WTC11 (cell line): ENCODE measurements around the gene TIMM50. TPM values are rescaled to one million over a fixed set of nuclear protein-coding genes. Genes with fewer than 3 reads are reported as not detected.

Experiments
- ATAC-seq: fragments of 200-7000 bp; cut with Tn5 transposase; 2 replicates; pipeline ENCODE4 v1.10.0; 2021; ENCODE audit warnings: mild to moderate bottlenecking, moderate library complexity
- Bru-seq: library from RNA; stranded (reverse); fragments of 400-500 nt; gene quantifications from one replicate; lab custom pipeline; 2021; lab: Mats Ljungman, UMichigan
- CTCF ChIA-PET: fragments of 300-600 bp; sonication (Branson Sonifier 250); formaldehyde crosslinking; loops from one replicate; lab custom pipeline; 2021; ENCODE audit warnings: antibody characterized with exemption; lab: Charles Lee
- POLR2A ChIA-PET: fragments of 350-600 bp; sonication (Branson Sonifier 250); formaldehyde crosslinking; loops from one replicate; lab custom pipeline; 2021; ENCODE audit warnings: antibody characterized with exemption; lab: Charles Lee
- DNase-seq: peaks from one replicate; pipeline ENCODE4 v3.0.0; 2021; ENCODE audit warnings: low spot score
- H3K27ac Mint-ChIP-seq: 2 replicates; pipeline ENCODE4 v1.8.0; 2021; ENCODE audit warnings: mixed read lengths
- H3K27me3 Mint-ChIP-seq: 2 replicates; pipeline ENCODE4 v1.8.0; 2021; ENCODE audit warnings: low read depth, mild to moderate bottlenecking, moderate library complexity, mixed read lengths
- H3K36me3 Mint-ChIP-seq: 2 replicates; pipeline ENCODE4 v1.8.0; 2021; ENCODE audit warnings: mixed read lengths
- H3K4me1 Mint-ChIP-seq: 2 replicates; pipeline ENCODE4 v1.8.0; 2022; ENCODE audit warnings: mixed read lengths
- H3K4me3 Mint-ChIP-seq: 2 replicates; pipeline ENCODE4 v1.8.0; 2021; ENCODE audit warnings: mild to moderate bottlenecking, moderate library complexity, mixed read lengths
- H3K9me3 Mint-ChIP-seq: 2 replicates; pipeline ENCODE4 v1.8.0; 2021; ENCODE audit warnings: mixed read lengths
- ELF4 ChIP-seq: sonication (generic); formaldehyde crosslinking; IDR thresholded peaks from 2 replicates; pipeline ENCODE4 v1.8.1; 2022; ENCODE audit warnings: low read depth, mild to moderate bottlenecking, moderate library complexity, missing genetic modification reagents
- FOXK1 ChIP-seq: sonication (generic); formaldehyde crosslinking; IDR thresholded peaks from 2 replicates; pipeline ENCODE4 v1.8.0; 2022; ENCODE audit warnings: mild to moderate bottlenecking, moderate library complexity, missing genetic modification reagents
- MXD4 ChIP-seq: fragments of 250-450 bp; sonication (Bioruptor Pico); IDR thresholded peaks from 2 replicates; pipeline ENCODE4 v1.8.0; 2021; ENCODE audit warnings: mild to moderate bottlenecking, moderate library complexity, borderline replicate concordance
- NFATC4 ChIP-seq: fragments of 250-450 bp; sonication (Bioruptor Pico); IDR thresholded peaks from 2 replicates; pipeline ENCODE4 v1.9.0; 2021; ENCODE audit warnings: mild to moderate bottlenecking
- NFYB ChIP-seq: sonication (generic); formaldehyde crosslinking; conservative IDR thresholded peaks from 2 replicates; pipeline ENCODE4 v1.8.0; 2022; ENCODE audit warnings: low read depth, missing genetic modification reagents
- PRRX2 ChIP-seq: fragments of 250-450 bp; sonication (Bioruptor Pico); IDR thresholded peaks from 2 replicates; pipeline ENCODE4 v1.8.0; 2021; ENCODE audit warnings: mild to moderate bottlenecking
- TCF7 ChIP-seq: sonication (generic); formaldehyde crosslinking; IDR thresholded peaks from 2 replicates; pipeline ENCODE4 v1.8.0; 2022; ENCODE audit warnings: mild to moderate bottlenecking, low read depth, missing genetic modification reagents, moderate library complexity
- ZNF396 ChIP-seq: fragments of 250-450 bp; sonication (Bioruptor Pico); IDR thresholded peaks from 2 replicates; pipeline ENCODE4 v1.8.0; 2021; ENCODE audit warnings: mild to moderate bottlenecking, moderate library complexity, borderline replicate concordance
- long read RNA-seq, 3 experiments: library from RNA in 1 of 3; library from capped mRNA in 1 of 3; library from polyadenylated mRNA in 1 of 3; unstranded in 2 of 3; stranded (forward) in 1 of 3; transcript quantifications; one replicate each; pipeline ENCODE4 v2.0.0, GENCODE V29; 2021
- total RNA-seq: library from RNA; stranded (reverse); gene quantifications from 3 replicates; pipeline ENCODE4 v1.2.3, GENCODE V29; 2021
- TF ChIP-seq, protein P1 (sequence below): sonication (generic); formaldehyde crosslinking; IDR thresholded peaks from 2 replicates; pipeline ENCODE4 v1.8.1; 2023; ENCODE audit warnings: mild to moderate bottlenecking, missing genetic modification reagents
- TF ChIP-seq, protein P2 (sequence below): sonication (generic); formaldehyde crosslinking; IDR thresholded peaks from 2 replicates; pipeline ENCODE4 v1.8.0; 2022; ENCODE audit warnings: mild to moderate bottlenecking, missing genetic modification reagents
- TF ChIP-seq, protein P3 (sequence below): sonication (generic); formaldehyde crosslinking; IDR thresholded peaks from 2 replicates; pipeline ENCODE4 v1.8.0; 2023; ENCODE audit warnings: missing genetic modification reagents, mild to moderate bottlenecking, borderline replicate concordance
- TF ChIP-seq, protein P4 (sequence below): sonication (generic); formaldehyde crosslinking; IDR thresholded peaks from 2 replicates; pipeline ENCODE4 v1.8.0; 2023; ENCODE audit warnings: mild to moderate bottlenecking, missing genetic modification reagents
- TF ChIP-seq, protein P5 (sequence below): fragments of 250-450 bp; sonication (Bioruptor Pico); IDR thresholded peaks from 2 replicates; pipeline ENCODE4 v1.8.0; 2021; ENCODE audit warnings: mild to moderate bottlenecking
- TF ChIP-seq, protein P6 (sequence below): sonication (generic); formaldehyde crosslinking; IDR thresholded peaks from 2 replicates; pipeline ENCODE4 v1.8.0; 2022; ENCODE audit warnings: mild to moderate bottlenecking, missing genetic modification reagents
- TF ChIP-seq, protein P7 (sequence below): fragments of 200-600 bp; IDR thresholded peaks from 2 replicates; pipeline ENCODE4 v1.8.0; 2022; ENCODE audit warnings: antibody characterized with exemption

TIMM50 gene
- total RNA-seq (136 to 154 TPM (median 137 TPM) in 3 replicates), Bru-seq, nascent RNA (percentile 73 among the genes with signal in this experiment)
- long read RNA-seq, experiment 1, transcript TIMM50-201 (11 exons, 1,612 nt) = major isoform, 285 of 345 reads
- long read RNA-seq, experiment 1, partial matches to known transcripts = 12 of 345 reads
- long read RNA-seq, experiment 1, other reads (novel, unspliced or antisense) = 41 of 345 reads
- long read RNA-seq, experiment 2, transcript TIMM50-205 (1 exons, 2,274 nt) = minor isoform, 14 of 158 reads
- long read RNA-seq, experiment 2, transcript TIMM50-201 (11 exons, 1,612 nt) = major isoform, 77 of 158 reads
- long read RNA-seq, experiment 2, partial matches to known transcripts = 18 of 158 reads
- long read RNA-seq, experiment 2, other reads (novel, unspliced or antisense) = 43 of 158 reads
- long read RNA-seq, experiment 3, transcript TIMM50-201 (11 exons, 1,612 nt) = major isoform, 273 of 314 reads
- long read RNA-seq, experiment 3, transcript TIMM50-216 (10 exons, 1,481 nt) = minor isoform, 5 of 314 reads
- long read RNA-seq, experiment 3, partial matches to known transcripts = 1 of 314 reads
- long read RNA-seq, experiment 3, other reads (novel, unspliced or antisense) = 35 of 314 reads

- Mint-ChIP-seq H3K4me1 (peaks cover 18% of the 10 kb centered on the region), H3K27me3 (no peaks in the 10 kb centered on the region), H3K27ac (peak within 1 kb of the TSS; percentile 99), H3K36me3 (peaks cover 22% of the 10 kb centered on the region), H3K4me3 (peak within 1 kb of the TSS; percentile 91), H3K9me3 (no peaks in the 10 kb centered on the region)
- ATAC-seq = peak; percentile 96
- ChIA-PET CTCF (interaction anchor here (0.8 to 1.5 kb wide), 12 partner anchors 17 to 83 kb away, joined by 3 to 20 read pairs (median 4); partner anchors contain the start of genes DLL3, EID2B and RPS16), POLR2A (interaction anchor here (0.6 to 1.2 kb wide), 7 partner anchors 18 to 90 kb away, joined by 3 to 7 read pairs (median 5); partner anchors contain the start of genes DLL3, MED29, PAF1 and RPS16)
- DNase-seq = peak; percentile 100
- peak; percentile 87; the same call in 1 of the 2 replicates for TF ChIP-seq FOXK1 (CRISPR knock-in tag)
- TF ChIP-seq, protein P1, sequence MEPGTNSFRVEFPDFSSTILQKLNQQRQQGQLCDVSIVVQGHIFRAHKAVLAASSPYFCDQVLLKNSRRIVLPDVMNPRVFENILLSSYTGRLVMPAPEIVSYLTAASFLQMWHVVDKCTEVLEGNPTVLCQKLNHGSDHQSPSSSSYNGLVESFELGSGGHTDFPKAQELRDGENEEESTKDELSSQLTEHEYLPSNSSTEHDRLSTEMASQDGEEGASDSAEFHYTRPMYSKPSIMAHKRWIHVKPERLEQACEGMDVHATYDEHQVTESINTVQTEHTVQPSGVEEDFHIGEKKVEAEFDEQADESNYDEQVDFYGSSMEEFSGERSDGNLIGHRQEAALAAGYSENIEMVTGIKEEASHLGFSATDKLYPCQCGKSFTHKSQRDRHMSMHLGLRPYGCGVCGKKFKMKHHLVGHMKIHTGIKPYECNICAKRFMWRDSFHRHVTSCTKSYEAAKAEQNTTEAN (CRISPR knock-in tag) = peak; percentile 93; the same call in 1 of the 2 replicates
- TF ChIP-seq, protein P2, sequence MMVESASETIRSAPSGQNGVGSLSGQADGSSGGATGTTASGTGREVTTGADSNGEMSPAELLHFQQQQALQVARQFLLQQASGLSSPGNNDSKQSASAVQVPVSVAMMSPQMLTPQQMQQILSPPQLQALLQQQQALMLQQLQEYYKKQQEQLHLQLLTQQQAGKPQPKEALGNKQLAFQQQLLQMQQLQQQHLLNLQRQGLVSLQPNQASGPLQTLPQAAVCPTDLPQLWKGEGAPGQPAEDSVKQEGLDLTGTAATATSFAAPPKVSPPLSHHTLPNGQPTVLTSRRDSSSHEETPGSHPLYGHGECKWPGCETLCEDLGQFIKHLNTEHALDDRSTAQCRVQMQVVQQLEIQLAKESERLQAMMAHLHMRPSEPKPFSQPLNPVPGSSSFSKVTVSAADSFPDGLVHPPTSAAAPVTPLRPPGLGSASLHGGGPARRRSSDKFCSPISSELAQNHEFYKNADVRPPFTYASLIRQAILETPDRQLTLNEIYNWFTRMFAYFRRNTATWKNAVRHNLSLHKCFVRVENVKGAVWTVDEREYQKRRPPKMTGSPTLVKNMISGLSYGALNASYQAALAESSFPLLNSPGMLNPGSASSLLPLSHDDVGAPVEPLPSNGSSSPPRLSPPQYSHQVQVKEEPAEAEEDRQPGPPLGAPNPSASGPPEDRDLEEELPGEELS (CRISPR knock-in tag) = peak; percentile 75; the same call in 1 of the 2 replicates
- TF ChIP-seq NFATC4 = no peak
- TF ChIP-seq TCF7 = 0 out of 2 replicates have a peak, but pooled peaks have one; percentile 36
- TF ChIP-seq, protein P3, sequence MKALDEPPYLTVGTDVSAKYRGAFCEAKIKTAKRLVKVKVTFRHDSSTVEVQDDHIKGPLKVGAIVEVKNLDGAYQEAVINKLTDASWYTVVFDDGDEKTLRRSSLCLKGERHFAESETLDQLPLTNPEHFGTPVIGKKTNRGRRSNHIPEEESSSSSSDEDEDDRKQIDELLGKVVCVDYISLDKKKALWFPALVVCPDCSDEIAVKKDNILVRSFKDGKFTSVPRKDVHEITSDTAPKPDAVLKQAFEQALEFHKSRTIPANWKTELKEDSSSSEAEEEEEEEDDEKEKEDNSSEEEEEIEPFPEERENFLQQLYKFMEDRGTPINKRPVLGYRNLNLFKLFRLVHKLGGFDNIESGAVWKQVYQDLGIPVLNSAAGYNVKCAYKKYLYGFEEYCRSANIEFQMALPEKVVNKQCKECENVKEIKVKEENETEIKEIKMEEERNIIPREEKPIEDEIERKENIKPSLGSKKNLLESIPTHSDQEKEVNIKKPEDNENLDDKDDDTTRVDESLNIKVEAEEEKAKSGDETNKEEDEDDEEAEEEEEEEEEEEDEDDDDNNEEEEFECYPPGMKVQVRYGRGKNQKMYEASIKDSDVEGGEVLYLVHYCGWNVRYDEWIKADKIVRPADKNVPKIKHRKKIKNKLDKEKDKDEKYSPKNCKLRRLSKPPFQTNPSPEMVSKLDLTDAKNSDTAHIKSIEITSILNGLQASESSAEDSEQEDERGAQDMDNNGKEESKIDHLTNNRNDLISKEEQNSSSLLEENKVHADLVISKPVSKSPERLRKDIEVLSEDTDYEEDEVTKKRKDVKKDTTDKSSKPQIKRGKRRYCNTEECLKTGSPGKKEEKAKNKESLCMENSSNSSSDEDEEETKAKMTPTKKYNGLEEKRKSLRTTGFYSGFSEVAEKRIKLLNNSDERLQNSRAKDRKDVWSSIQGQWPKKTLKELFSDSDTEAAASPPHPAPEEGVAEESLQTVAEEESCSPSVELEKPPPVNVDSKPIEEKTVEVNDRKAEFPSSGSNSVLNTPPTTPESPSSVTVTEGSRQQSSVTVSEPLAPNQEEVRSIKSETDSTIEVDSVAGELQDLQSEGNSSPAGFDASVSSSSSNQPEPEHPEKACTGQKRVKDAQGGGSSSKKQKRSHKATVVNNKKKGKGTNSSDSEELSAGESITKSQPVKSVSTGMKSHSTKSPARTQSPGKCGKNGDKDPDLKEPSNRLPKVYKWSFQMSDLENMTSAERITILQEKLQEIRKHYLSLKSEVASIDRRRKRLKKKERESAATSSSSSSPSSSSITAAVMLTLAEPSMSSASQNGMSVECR (CRISPR knock-in tag) = peak; percentile 87
- TF ChIP-seq NFYB (CRISPR knock-in tag) = peak; percentile 97
- TF ChIP-seq, protein P4, sequence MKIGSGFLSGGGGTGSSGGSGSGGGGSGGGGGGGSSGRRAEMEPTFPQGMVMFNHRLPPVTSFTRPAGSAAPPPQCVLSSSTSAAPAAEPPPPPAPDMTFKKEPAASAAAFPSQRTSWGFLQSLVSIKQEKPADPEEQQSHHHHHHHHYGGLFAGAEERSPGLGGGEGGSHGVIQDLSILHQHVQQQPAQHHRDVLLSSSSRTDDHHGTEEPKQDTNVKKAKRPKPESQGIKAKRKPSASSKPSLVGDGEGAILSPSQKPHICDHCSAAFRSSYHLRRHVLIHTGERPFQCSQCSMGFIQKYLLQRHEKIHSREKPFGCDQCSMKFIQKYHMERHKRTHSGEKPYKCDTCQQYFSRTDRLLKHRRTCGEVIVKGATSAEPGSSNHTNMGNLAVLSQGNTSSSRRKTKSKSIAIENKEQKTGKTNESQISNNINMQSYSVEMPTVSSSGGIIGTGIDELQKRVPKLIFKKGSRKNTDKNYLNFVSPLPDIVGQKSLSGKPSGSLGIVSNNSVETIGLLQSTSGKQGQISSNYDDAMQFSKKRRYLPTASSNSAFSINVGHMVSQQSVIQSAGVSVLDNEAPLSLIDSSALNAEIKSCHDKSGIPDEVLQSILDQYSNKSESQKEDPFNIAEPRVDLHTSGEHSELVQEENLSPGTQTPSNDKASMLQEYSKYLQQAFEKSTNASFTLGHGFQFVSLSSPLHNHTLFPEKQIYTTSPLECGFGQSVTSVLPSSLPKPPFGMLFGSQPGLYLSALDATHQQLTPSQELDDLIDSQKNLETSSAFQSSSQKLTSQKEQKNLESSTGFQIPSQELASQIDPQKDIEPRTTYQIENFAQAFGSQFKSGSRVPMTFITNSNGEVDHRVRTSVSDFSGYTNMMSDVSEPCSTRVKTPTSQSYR (CRISPR knock-in tag) = peak; percentile 14; the same call in 1 of the 2 replicates
- TF ChIP-seq PRRX2 = no peak
- no peak for TF ChIP-seq MXD4
- no peak for TF ChIP-seq ZNF396
- TF ChIP-seq, protein P5, sequence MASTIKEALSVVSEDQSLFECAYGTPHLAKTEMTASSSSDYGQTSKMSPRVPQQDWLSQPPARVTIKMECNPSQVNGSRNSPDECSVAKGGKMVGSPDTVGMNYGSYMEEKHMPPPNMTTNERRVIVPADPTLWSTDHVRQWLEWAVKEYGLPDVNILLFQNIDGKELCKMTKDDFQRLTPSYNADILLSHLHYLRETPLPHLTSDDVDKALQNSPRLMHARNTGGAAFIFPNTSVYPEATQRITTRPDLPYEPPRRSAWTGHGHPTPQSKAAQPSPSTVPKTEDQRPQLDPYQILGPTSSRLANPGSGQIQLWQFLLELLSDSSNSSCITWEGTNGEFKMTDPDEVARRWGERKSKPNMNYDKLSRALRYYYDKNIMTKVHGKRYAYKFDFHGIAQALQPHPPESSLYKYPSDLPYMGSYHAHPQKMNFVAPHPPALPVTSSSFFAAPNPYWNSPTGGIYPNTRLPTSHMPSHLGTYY (CRISPR knock-in tag) = no peak
- TF ChIP-seq, protein P6, sequence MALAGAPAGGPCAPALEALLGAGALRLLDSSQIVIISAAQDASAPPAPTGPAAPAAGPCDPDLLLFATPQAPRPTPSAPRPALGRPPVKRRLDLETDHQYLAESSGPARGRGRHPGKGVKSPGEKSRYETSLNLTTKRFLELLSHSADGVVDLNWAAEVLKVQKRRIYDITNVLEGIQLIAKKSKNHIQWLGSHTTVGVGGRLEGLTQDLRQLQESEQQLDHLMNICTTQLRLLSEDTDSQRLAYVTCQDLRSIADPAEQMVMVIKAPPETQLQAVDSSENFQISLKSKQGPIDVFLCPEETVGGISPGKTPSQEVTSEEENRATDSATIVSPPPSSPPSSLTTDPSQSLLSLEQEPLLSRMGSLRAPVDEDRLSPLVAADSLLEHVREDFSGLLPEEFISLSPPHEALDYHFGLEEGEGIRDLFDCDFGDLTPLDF (CRISPR knock-in tag) = peak; percentile 67; the same call in 1 of the 2 replicates
- TF ChIP-seq ELF4 = 0 out of 2 replicates have a peak, but pooled peaks have one; percentile 40
- TF ChIP-seq, protein P7, sequence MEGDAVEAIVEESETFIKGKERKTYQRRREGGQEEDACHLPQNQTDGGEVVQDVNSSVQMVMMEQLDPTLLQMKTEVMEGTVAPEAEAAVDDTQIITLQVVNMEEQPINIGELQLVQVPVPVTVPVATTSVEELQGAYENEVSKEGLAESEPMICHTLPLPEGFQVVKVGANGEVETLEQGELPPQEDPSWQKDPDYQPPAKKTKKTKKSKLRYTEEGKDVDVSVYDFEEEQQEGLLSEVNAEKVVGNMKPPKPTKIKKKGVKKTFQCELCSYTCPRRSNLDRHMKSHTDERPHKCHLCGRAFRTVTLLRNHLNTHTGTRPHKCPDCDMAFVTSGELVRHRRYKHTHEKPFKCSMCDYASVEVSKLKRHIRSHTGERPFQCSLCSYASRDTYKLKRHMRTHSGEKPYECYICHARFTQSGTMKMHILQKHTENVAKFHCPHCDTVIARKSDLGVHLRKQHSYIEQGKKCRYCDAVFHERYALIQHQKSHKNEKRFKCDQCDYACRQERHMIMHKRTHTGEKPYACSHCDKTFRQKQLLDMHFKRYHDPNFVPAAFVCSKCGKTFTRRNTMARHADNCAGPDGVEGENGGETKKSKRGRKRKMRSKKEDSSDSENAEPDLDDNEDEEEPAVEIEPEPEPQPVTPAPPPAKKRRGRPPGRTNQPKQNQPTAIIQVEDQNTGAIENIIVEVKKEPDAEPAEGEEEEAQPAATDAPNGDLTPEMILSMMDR = no peak
Measured at GRCh38 chr19:39480337-39481228, at the start of gene TIMM50. Gene TIMM50, plus strand, starts transcription at chr19:39480838. Its CDS starts 16 bp downstream, at chr19:39480854.
